Osteoblast (primary cell): ENCODE measurements around the gene SLC35G3. TPM values are rescaled to one million over a fixed set of nuclear protein-coding genes. Genes with fewer than 3 reads are reported as not detected.

Experiments
- DNase-seq: peaks from one replicate; pipeline ENCODE4 v3.0.0; 2011; ENCODE audit warnings: low spot score, mixed read lengths; ENCODE audit not compliant: insufficient read length; ENCODE audit errors: missing footprints
- H2AFZ ChIP-seq: 2 replicates; pipeline ENCODE4 v1.6.0; 2011; ENCODE audit warnings: mild to moderate bottlenecking, low read length
- H3K27ac ChIP-seq: 2 replicates; pipeline ENCODE4 v1.5.1; 2011; ENCODE audit warnings: mild to moderate bottlenecking, low read depth, low read length, moderate library complexity
- H3K27me3 ChIP-seq: 2 replicates; pipeline ENCODE4 v1.6.0; 2012; ENCODE audit warnings: mild to moderate bottlenecking, control low read depth, inconsistent platforms, low read length, moderate library complexity; ENCODE audit not compliant: insufficient read depth
- H3K36me3 ChIP-seq: 2 replicates; pipeline ENCODE4 v1.5.1; 2011; ENCODE audit warnings: mild to moderate bottlenecking, low read length, control low read depth, moderate library complexity; ENCODE audit not compliant: insufficient read depth
- H3K4me1 ChIP-seq: 2 replicates; pipeline ENCODE4 v1.5.1; 2011; ENCODE audit warnings: mild to moderate bottlenecking, low read length, control low read depth, moderate library complexity; ENCODE audit not compliant: insufficient read depth
- H3K4me2 ChIP-seq: 2 replicates; pipeline ENCODE4 v1.6.0; 2011; ENCODE audit warnings: mild to moderate bottlenecking, low read length; ENCODE audit not compliant: insufficient read depth
- H3K4me3 ChIP-seq: fragments of 200-600 bp; sonication (generic); 3 replicates; pipeline ENCODE4 v1.5.1; 2012; ENCODE audit warnings: mild to moderate bottlenecking, low read length, inconsistent platforms; ENCODE audit not compliant: insufficient read depth
- H3K79me2 ChIP-seq: 2 replicates; pipeline ENCODE4 v1.6.0; 2012; ENCODE audit warnings: mild to moderate bottlenecking, low read length, control low read depth, inconsistent platforms; ENCODE audit not compliant: insufficient read depth
- H3K9me3 ChIP-seq: 2 replicates; pipeline ENCODE4 v1.5.1; 2011; ENCODE audit warnings: low read depth, low read length, control low read depth
- H4K20me1 ChIP-seq: 2 replicates; pipeline ENCODE4 v1.6.0; 2012; ENCODE audit warnings: mild to moderate bottlenecking, low read length, control low read depth; ENCODE audit not compliant: insufficient read depth
- CTCF ChIP-seq: IDR thresholded peaks from 2 replicates; pipeline ENCODE4 v1.5.1; 2011; ENCODE audit warnings: mild to moderate bottlenecking, low read depth, low read length, moderate library complexity; ENCODE audit errors: extremely low read depth
- total RNA-seq: library from RNA; depleted of rRNA; stranded (reverse); fragments of >200 nt; gene quantifications from 2 replicates; pipeline ENCODE4 v1.2.3, GENCODE V29; 2012

SLC35G3 gene
- total RNA-seq, 1 donor = not detected

GRCh38 chr17:35171834-35172233 is 22.4 kb downstream of the SLC35G3 start:
- peak overlapping the region; percentile 53 for H3K4me2 ChIP-seq
- H2AFZ ChIP-seq = peak overlapping the region; percentile 13
- H3K27me3 ChIP-seq = no peaks in the 10 kb centered on the region
- peaks cover 6% of the 10 kb centered on the region for H3K4me1 ChIP-seq
- no peak overlapping the region for H3K4me3 ChIP-seq
- H3K79me2 ChIP-seq = no peaks in the 10 kb centered on the region
- H3K9me3 ChIP-seq = no peaks in the 10 kb centered on the region
- H3K36me3 ChIP-seq = no peaks in the 10 kb centered on the region
- TF ChIP-seq CTCF = no peak
- H4K20me1 ChIP-seq = no peaks in the 10 kb centered on the region
- no peak overlapping the region for H3K27ac ChIP-seq
- no peak for DNase-seq

GRCh38 chr17:35170968-35171771 is 23.0 kb downstream of the SLC35G3 start:
- Histone ChIP-seq H4K20me1 (no peaks in the 10 kb centered on the region), H3K9me3 (no peaks in the 10 kb centered on the region), H3K36me3 (no peaks in the 10 kb centered on the region), H3K4me3 (no peak overlapping the region), H3K27ac (no peak overlapping the region), H3K27me3 (no peaks in the 10 kb centered on the region), H3K4me2 (peak overlapping the region; percentile 53), H3K79me2 (no peaks in the 10 kb centered on the region), H2AFZ (peak overlapping the region; percentile 21), H3K4me1 (peaks cover 6% of the 10 kb centered on the region)
- peak; percentile 45 for TF ChIP-seq CTCF
- DNase-seq = no peak

- peaks cover 6% of the 10 kb centered on the region for H3K4me1 ChIP-seq
- no peak overlapping the region for H3K27ac ChIP-seq
- H3K9me3 ChIP-seq = no peaks in the 10 kb centered on the region
- TF ChIP-seq CTCF = no peak
- H3K4me2 ChIP-seq = no peak overlapping the region
- no peaks in the 10 kb centered on the region for H3K36me3 ChIP-seq
- H4K20me1 ChIP-seq = no peaks in the 10 kb centered on the region
- DNase-seq = no peak
- H3K4me3 ChIP-seq = no peak overlapping the region
- no peaks in the 10 kb centered on the region for H3K27me3 ChIP-seq
- H3K79me2 ChIP-seq = no peaks in the 10 kb centered on the region
- no peak overlapping the region for H2AFZ ChIP-seq
Measured at GRCh38 chr17:35169835-35170363, 24.3 kb downstream of the SLC35G3 start.

GRCh38 chr17:35167666-35168065 is 26.5 kb downstream of the SLC35G3 start:
- no peaks in the 10 kb centered on the region for H3K9me3 ChIP-seq
- no peak overlapping the region for H2AFZ ChIP-seq
- no peak overlapping the region for H3K4me2 ChIP-seq
- no peak overlapping the region for H3K4me3 ChIP-seq
- no peak for TF ChIP-seq CTCF
- no peaks in the 10 kb centered on the region for H3K79me2 ChIP-seq
- no peak overlapping the region for H3K27ac ChIP-seq
- H4K20me1 ChIP-seq = no peaks in the 10 kb centered on the region
- no peaks in the 10 kb centered on the region for H3K36me3 ChIP-seq
- peaks cover 6% of the 10 kb centered on the region for H3K4me1 ChIP-seq
- peak; percentile 80 for DNase-seq
- no peaks in the 10 kb centered on the region for H3K27me3 ChIP-seq
